Muscle layer of duodenum (tissue), 2 donors: ENCODE data around the gene MREG.
A peak's percentile ranks its signal among the peaks of the same experiment; 100 is the strongest.
"Not testable (repeated sequence)": the region's sequence is repeated elsewhere in the genome, so short reads cannot be mapped to it uniquely, and the experiment has no call there.

Experiments
- H3K27ac ChIP-seq: one replicate; pipeline ENCODE4 v1.7.0; 2013; ENCODE audit warnings: mild to moderate bottlenecking, low read length
- H3K27me3 ChIP-seq: one replicate; pipeline ENCODE4 v1.7.0; 2013; ENCODE audit warnings: low read depth, mild to moderate bottlenecking, control low read depth, low read length
- H3K36me3 ChIP-seq, 2 donors: one replicate each; pipeline ENCODE4 v1.7.0; 2013; ENCODE audit warnings: low read length in 2 of 2, control low read depth in 1 of 2, mild to moderate bottlenecking in 1 of 2; ENCODE audit not compliant: insufficient read depth in 2 of 2, control insufficient read depth in 1 of 2
- H3K4me1 ChIP-seq, 2 donors: one replicate each; pipeline ENCODE4 v1.7.0; 2013; ENCODE audit warnings: low read length in 2 of 2, mild to moderate bottlenecking in 2 of 2, control low read depth in 1 of 2, moderate library complexity in 1 of 2; ENCODE audit not compliant: insufficient read depth in 2 of 2, control insufficient read depth in 1 of 2
- H3K4me3 ChIP-seq, 2 donors: one replicate each; pipeline ENCODE4 v1.7.0; 2013; ENCODE audit warnings: low read length in 2 of 2, low read depth in 1 of 2, mild to moderate bottlenecking in 1 of 2
- H3K9me3 ChIP-seq, 2 donors: one replicate each; pipeline ENCODE4 v1.7.0; 2013; ENCODE audit warnings: low read length in 2 of 2, control low read depth in 1 of 2, mild to moderate bottlenecking in 1 of 2; ENCODE audit not compliant: control insufficient read depth in 1 of 2
- donor health status: healthy.

The MREG gene

GRCh38 chr2:215929602-215930335 is 83.6 kb downstream of the MREG start:
- H3K9me3 ChIP-seq, result no peaks in the 10 kb centered on the region
- no peak overlapping the region for H3K27ac ChIP-seq
- no peak overlapping the region for H3K4me3 ChIP-seq
- no peaks in the 10 kb centered on the region for H3K4me1 ChIP-seq
- H3K36me3 ChIP-seq, result no peaks in the 10 kb centered on the region
- H3K27me3 ChIP-seq, result no peaks in the 10 kb centered on the region

- H3K36me3 ChIP-seq, result no peaks in the 10 kb centered on the region
- H3K9me3 ChIP-seq, result no peaks in the 10 kb centered on the region
- H3K4me3 ChIP-seq, result no peak overlapping the region
- no peak overlapping the region for H3K27ac ChIP-seq
- no peaks in the 10 kb centered on the region for H3K4me1 ChIP-seq
- H3K27me3 ChIP-seq, result no peaks in the 10 kb centered on the region
These were observed 85.3 kb downstream of the MREG start for GRCh38 chr2:215928086-215928485.

GRCh38 chr2:215926992-215927391 is 86.4 kb downstream of the MREG start:
- not testable (repeated sequence) for H3K4me1 ChIP-seq, H3K27me3 ChIP-seq, H3K36me3 ChIP-seq, H3K9me3 ChIP-seq, H3K27ac ChIP-seq, H3K4me3 ChIP-seq

- Histone ChIP-seq H3K4me1 (peaks cover 6 to 10% of the 10 kb centered on the region in 2 donors), H3K9me3 (no peaks in the 10 kb centered on the region), H3K4me3 (no peak overlapping the region), H3K27me3 (no peaks in the 10 kb centered on the region), H3K27ac (no peak overlapping the region), H3K36me3 (no peaks in the 10 kb centered on the region)
These were observed 91.5 kb downstream of the MREG start for GRCh38 chr2:215921895-215922294.

GRCh38 chr2:215920244-215921100 is 92.9 kb downstream of the MREG start:
- H3K36me3 ChIP-seq, result no peaks in the 10 kb centered on the region
- no peak overlapping the region for H3K27ac ChIP-seq
- no peaks in the 10 kb centered on the region for H3K9me3 ChIP-seq
- H3K27me3 ChIP-seq, result no peaks in the 10 kb centered on the region
- H3K4me3 ChIP-seq, result no peak overlapping the region
- peaks cover 6 to 10% of the 10 kb centered on the region in 2 donors for H3K4me1 ChIP-seq

GRCh38 chr2:215919624-215920243 is 93.6 kb downstream of the MREG start:
- H3K4me3 ChIP-seq, result no peak overlapping the region
- peaks cover 6 to 10% of the 10 kb centered on the region in 2 donors for H3K4me1 ChIP-seq
- no peaks in the 10 kb centered on the region for H3K9me3 ChIP-seq
- no peaks in the 10 kb centered on the region for H3K36me3 ChIP-seq
- H3K27ac ChIP-seq, result no peak overlapping the region
- no peaks in the 10 kb centered on the region for H3K27me3 ChIP-seq

- H3K27ac ChIP-seq, result no peak overlapping the region
These were observed 94.3 kb downstream of the MREG start for GRCh38 chr2:215918901-215919599.

GRCh38 chr2:215917953-215918620 is 95.3 kb downstream of the MREG start:
- H3K36me3 ChIP-seq, result no peaks in the 10 kb centered on the region
- no peaks in the 10 kb centered on the region for H3K27me3 ChIP-seq
- H3K4me3 ChIP-seq, result no peak overlapping the region
- peaks cover 6 to 10% of the 10 kb centered on the region in 2 donors for H3K4me1 ChIP-seq
- no peaks in the 10 kb centered on the region for H3K9me3 ChIP-seq
- H3K27ac ChIP-seq, result peak overlapping the region; percentile 1

More at GRCh38 chr2:215918901-215919599, 94.3 kb downstream of the MREG start:
- H3K4me3 ChIP-seq, result no peak overlapping the region
- peaks cover 6 to 10% of the 10 kb centered on the region in 2 donors for H3K4me1 ChIP-seq
- no peaks in the 10 kb centered on the region for H3K36me3 ChIP-seq
- H3K27me3 ChIP-seq, result no peaks in the 10 kb centered on the region
- H3K9me3 ChIP-seq, result no peaks in the 10 kb centered on the region

- no peaks in the 10 kb centered on the region for H3K9me3 ChIP-seq
- H3K36me3 ChIP-seq, result no peaks in the 10 kb centered on the region
- H3K27ac ChIP-seq, result no peak overlapping the region
- no peak overlapping the region for H3K4me3 ChIP-seq
- H3K4me1 ChIP-seq, result peaks cover 6 to 10% of the 10 kb centered on the region in 2 donors
- no peaks in the 10 kb centered on the region for H3K27me3 ChIP-seq
These were observed 97.9 kb downstream of the MREG start for GRCh38 chr2:215915441-215915840.

- H3K27ac ChIP-seq, result no peak overlapping the region
- no peak overlapping the region for H3K4me3 ChIP-seq
- no peaks in the 10 kb centered on the region for H3K36me3 ChIP-seq
- H3K9me3 ChIP-seq, result no peaks in the 10 kb centered on the region
- peaks cover 6 to 8% of the 10 kb centered on the region in 2 donors for H3K4me1 ChIP-seq
- H3K27me3 ChIP-seq, result no peaks in the 10 kb centered on the region
These were observed 98.6 kb downstream of the MREG start for GRCh38 chr2:215914777-215915165.
